Stomach smooth muscle (tissue), 2 donors: ENCODE data around the gene IFFO2.
"Not testable (repeated sequence)": the region's sequence is repeated elsewhere in the genome, so short reads cannot be mapped to it uniquely, and the experiment has no call there.

Source experiments
- H3K27ac ChIP-seq: one replicate; pipeline ENCODE4 v1.7.0; 2013; ENCODE audit warnings: mild to moderate bottlenecking, low read length, inconsistent platforms
- H3K27me3 ChIP-seq, 2 donors: one replicate each; pipeline ENCODE4 v1.7.0; 2013; ENCODE audit warnings: low read length in 2 of 2; ENCODE audit not compliant: insufficient read depth in 2 of 2, control insufficient read depth in 1 of 2
- H3K36me3 ChIP-seq, 2 donors: one replicate each; pipeline ENCODE4 v1.7.0; 2013; ENCODE audit warnings: low read length in 2 of 2; ENCODE audit not compliant: control insufficient read depth in 2 of 2, insufficient read depth in 2 of 2
- H3K4me1 ChIP-seq: one replicate; pipeline ENCODE4 v1.7.0; 2013; ENCODE audit warnings: low read length; ENCODE audit not compliant: control insufficient read depth, insufficient read depth
- H3K4me3 ChIP-seq, 2 donors: one replicate each; pipeline ENCODE4 v1.7.0; 2013; ENCODE audit warnings: low read length in 2 of 2
- H3K9ac ChIP-seq, 2 donors: one replicate each; pipeline ENCODE4 v1.7.0; 2013; ENCODE audit warnings: low read length in 2 of 2, mild to moderate bottlenecking in 1 of 2
- H3K9me3 ChIP-seq, 2 donors: one replicate each; pipeline ENCODE4 v1.7.0; 2013; ENCODE audit warnings: low read length in 2 of 2; ENCODE audit not compliant: control insufficient read depth in 2 of 2
- donor health status: healthy.
- donor health status: Pancreatic carcinoma.

The IFFO2 gene

GRCh38 chr1:18872071-18872611 is 84.3 kb downstream of the IFFO2 start:
- Histone ChIP-seq H3K36me3 (peaks cover 0 to 4% of the 10 kb centered on the region in 2 donors), H3K4me3 (no peak overlapping the region), H3K27ac (no peak overlapping the region), H3K27me3 (no peaks in the 10 kb centered on the region), H3K4me1 (no peaks in the 10 kb centered on the region), H3K9ac (no peak overlapping the region), H3K9me3 (no peaks in the 10 kb centered on the region)

GRCh38 chr1:18871401-18872070 is 84.9 kb downstream of the IFFO2 start:
- Histone ChIP-seq H3K36me3 (peaks cover 0 to 4% of the 10 kb centered on the region in 2 donors), H3K27me3 (no peaks in the 10 kb centered on the region)

GRCh38 chr1:18870957-18871356 is 85.5 kb downstream of the IFFO2 start:
- no peaks in the 10 kb centered on the region for H3K9me3 ChIP-seq
- no peak overlapping the region for H3K9ac ChIP-seq
- no peak overlapping the region for H3K4me3 ChIP-seq
- H3K4me1 ChIP-seq: no peaks in the 10 kb centered on the region
- H3K27me3 ChIP-seq: no peaks in the 10 kb centered on the region
- peaks cover 0 to 4% of the 10 kb centered on the region in 2 donors for H3K36me3 ChIP-seq
- H3K27ac ChIP-seq: no peak overlapping the region

More at GRCh38 chr1:18871401-18872070, 84.9 kb downstream of the IFFO2 start:
- Histone ChIP-seq H3K4me1 (no peaks in the 10 kb centered on the region), H3K9me3 (no peaks in the 10 kb centered on the region), H3K27ac (no peak overlapping the region), H3K4me3 (no peak overlapping the region), H3K9ac (no peak overlapping the region)

- H3K9me3 ChIP-seq, H3K9ac ChIP-seq, H3K36me3 ChIP-seq, H3K27ac ChIP-seq, H3K4me1 ChIP-seq, H3K27me3 ChIP-seq, H3K4me3 ChIP-seq: not testable (repeated sequence)
Observed at GRCh38 chr1:18870595-18870865, 85.9 kb downstream of the IFFO2 start.

- H3K36me3 ChIP-seq: peaks cover 0 to 4% of the 10 kb centered on the region in 2 donors
- no peaks in the 10 kb centered on the region for H3K9me3 ChIP-seq
- H3K27me3 ChIP-seq: peaks cover 0 to 3% of the 10 kb centered on the region in 2 donors
- no peak overlapping the region for H3K4me3 ChIP-seq
- no peak overlapping the region for H3K27ac ChIP-seq
- H3K4me1 ChIP-seq: no peaks in the 10 kb centered on the region
- no peak overlapping the region for H3K9ac ChIP-seq
Observed at GRCh38 chr1:18869847-18870594, 86.5 kb downstream of the IFFO2 start.

- Histone ChIP-seq H3K4me3 (no peak overlapping the region), H3K36me3 (peaks cover 0 to 4% of the 10 kb centered on the region in 2 donors), H3K9ac (no peak overlapping the region), H3K9me3 (no peaks in the 10 kb centered on the region), H3K4me1 (no peaks in the 10 kb centered on the region), H3K27ac (no peak overlapping the region), H3K27me3 (peaks cover 0 to 5% of the 10 kb centered on the region in 2 donors)
Observed at GRCh38 chr1:18868801-18869424, 87.6 kb downstream of the IFFO2 start.

- H3K9ac ChIP-seq: no peak overlapping the region
- peaks cover 0 to 4% of the 10 kb centered on the region in 2 donors for H3K36me3 ChIP-seq
Observed at GRCh38 chr1:18868354-18868753, 88.1 kb downstream of the IFFO2 start.

GRCh38 chr1:18866846-18867245 is 89.6 kb downstream of the IFFO2 start:
- Histone ChIP-seq H3K4me3 (no peak overlapping the region), H3K4me1 (no peaks in the 10 kb centered on the region), H3K27me3 (peaks cover 0 to 5% of the 10 kb centered on the region in 2 donors), H3K9ac (no peak overlapping the region), H3K9me3 (no peaks in the 10 kb centered on the region), H3K27ac (no peak overlapping the region), H3K36me3 (no peaks in the 10 kb centered on the region)

More at GRCh38 chr1:18868354-18868753, 88.1 kb downstream of the IFFO2 start:
- H3K9me3 ChIP-seq: no peaks in the 10 kb centered on the region
- no peak overlapping the region for H3K4me3 ChIP-seq
- H3K27ac ChIP-seq: no peak overlapping the region
- H3K4me1 ChIP-seq: no peaks in the 10 kb centered on the region
- peaks cover 0 to 5% of the 10 kb centered on the region in 2 donors for H3K27me3 ChIP-seq

GRCh38 chr1:18866314-18866713 is 90.2 kb downstream of the IFFO2 start:
- Histone ChIP-seq H3K4me3 (no peak overlapping the region), H3K27me3 (peaks cover 0 to 5% of the 10 kb centered on the region in 2 donors), H3K36me3 (no peaks in the 10 kb centered on the region), H3K4me1 (no peaks in the 10 kb centered on the region), H3K9ac (no peak overlapping the region), H3K27ac (no peak overlapping the region), H3K9me3 (no peaks in the 10 kb centered on the region)

- Histone ChIP-seq H3K36me3 (no peaks in the 10 kb centered on the region), H3K9ac (no peak overlapping the region), H3K9me3 (no peaks in the 10 kb centered on the region), H3K4me3 (no peak overlapping the region), H3K4me1 (no peaks in the 10 kb centered on the region), H3K27ac (no peak overlapping the region), H3K27me3 (peaks cover 0 to 5% of the 10 kb centered on the region in 2 donors)
Observed at GRCh38 chr1:18865176-18865575, 91.3 kb downstream of the IFFO2 start.
